Tongue (tissue), 2 donors: ENCODE results near the gene COMMD1. TPM values are rescaled to one million over a fixed set of nuclear protein-coding genes. Genes with fewer than 3 reads are reported as not detected.
"Not testable (repeated sequence)": the region's sequence is repeated elsewhere in the genome, so short reads cannot be mapped to it uniquely, and the experiment has no call there.

Source experiments
- DNase-seq: peaks from one replicate; pipeline ENCODE4 v3.0.0-alpha.2; 2015
- total RNA-seq: library from RNA; depleted of rRNA; stranded (reverse); fragments of >200 nt; gene quantifications from one replicate; pipeline ENCODE4 v1.2.3, GENCODE V29; 2014

Gene COMMD1
- total RNA-seq, 1 donor from 2014 or later = 47.3 TPM

DNA sequence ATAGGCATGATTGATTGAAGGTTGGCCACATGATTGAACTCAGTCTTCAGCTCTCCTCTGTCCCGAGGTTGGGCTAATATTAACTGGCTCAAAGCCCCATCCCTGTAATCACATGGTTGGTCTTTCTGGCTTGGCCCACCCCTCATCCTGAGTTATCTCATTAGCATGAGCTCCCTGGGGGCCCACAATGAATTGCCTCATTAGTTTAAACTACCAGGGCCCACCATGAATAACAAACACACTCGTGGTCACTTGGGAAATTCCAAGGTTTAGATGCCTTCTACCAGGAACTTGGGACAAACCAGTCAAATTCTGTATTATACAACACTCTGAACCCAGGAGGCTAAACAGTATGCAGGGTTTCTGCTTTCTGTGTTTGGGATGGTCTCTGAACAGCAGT, 168.8 kb downstream of the COMMD1 start:
- DNase-seq = no peak

DNA sequence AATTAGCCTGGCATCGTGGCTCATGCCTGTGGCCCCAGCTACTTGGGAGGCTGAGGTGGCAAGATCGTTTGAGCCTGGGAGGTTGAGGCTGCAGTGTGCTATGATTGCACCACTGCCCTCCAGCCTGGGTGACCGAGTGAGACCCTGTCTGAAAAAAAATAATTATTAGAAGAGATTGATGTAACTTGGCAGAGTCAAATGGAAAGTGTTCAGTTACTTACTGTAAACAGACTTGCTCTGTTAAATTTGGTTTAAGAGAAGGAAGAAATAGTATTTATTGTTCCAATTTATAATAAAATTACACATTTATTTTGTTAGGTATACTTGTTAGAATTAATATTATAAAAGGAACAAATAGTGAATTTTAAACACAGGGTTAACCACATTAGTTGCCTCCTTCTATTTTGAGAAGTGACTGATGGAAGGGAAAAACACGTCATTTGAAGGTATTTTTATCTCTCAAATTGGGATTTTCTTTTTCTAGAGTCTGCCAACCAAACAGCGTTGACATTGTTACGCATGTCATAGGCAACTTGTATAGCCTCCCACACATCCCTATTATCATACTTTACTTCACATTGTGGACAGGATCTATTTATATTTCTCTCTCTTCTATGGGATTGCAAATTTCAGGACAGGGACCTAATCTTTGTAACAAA, 171.6 kb downstream of the COMMD1 start:
- no peak for DNase-seq

DNA sequence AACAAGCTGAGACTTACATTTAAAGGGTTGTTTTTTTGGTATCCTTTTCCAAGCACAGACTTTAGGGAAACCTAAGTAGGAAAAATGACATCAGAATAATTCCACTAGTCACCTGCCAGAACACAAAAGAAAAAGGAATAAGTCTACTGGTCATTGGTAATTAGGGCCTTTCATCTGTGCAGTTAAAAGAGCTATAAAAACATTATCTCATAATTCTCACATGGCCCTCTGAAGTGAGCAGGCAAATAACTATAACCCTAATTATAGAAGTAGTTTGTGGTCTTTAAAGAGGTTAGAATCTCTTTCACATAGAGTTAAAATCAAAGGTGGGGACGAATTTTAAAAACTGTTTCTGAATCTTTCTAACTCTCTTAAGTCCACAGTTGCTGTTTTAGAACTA, 179.3 kb downstream of the COMMD1 start:
- no peak for DNase-seq

DNA sequence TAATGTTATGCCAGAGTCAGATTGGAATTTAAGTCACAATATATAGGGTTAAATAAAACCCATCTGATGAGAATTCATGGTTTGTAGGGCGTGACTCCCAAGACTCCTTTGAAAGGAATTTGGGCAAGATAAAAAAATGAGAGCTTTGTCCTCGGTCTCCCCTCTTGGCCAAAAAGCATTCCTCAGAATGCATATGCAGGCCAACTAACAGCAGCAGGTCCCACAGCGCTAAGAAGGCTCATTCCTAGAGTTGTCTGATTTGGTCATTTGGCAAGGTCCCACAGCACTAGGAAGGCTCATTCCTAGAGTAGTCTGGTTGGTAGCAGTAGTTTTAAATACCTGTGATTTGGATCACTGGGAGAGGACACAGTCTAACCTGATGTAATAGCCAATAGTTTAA, 184.2 kb downstream of the COMMD1 start:
- DNase-seq = no peak

DNA sequence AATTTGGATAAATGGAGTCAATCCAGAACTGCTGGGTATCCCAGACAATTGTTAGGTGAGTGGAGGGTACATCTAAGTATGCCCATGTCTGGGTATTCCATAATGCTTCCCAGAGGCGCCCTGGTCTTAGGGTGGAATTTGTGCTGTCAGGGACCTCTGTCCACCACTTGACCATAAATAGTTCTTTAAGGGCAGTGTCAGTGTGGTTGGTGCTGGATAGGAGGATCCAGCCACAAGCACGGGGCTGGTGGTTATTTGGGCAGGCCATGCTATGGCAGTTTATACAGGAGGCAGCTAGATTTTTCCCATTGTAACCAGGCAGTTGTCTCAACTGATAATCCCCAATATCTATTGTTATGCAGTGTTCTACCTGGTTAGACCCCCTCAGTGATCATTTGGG, 186.0 kb downstream of the COMMD1 start:
- DNase-seq = no peak

DNA sequence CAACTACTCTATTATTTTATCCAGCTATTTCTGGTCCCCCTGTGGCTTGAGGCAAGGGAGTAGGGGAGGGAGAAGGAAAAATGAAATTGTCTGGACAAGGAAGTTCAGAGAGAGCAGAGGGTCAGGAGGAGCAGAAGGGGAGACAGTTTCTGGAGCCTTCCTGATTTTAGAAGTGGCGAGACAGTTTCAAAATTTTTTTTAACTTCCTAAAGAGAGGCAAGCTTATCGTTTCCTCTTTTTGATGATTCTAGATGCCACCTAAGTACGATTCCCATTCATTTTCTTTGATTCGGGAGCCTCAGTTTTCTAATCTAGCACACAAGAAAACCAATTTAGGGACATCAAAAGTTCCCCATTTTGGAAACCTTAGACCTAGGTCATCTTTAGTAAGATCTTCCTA, 193.6 kb downstream of the COMMD1 start:
- DNase-seq = no peak

DNA sequence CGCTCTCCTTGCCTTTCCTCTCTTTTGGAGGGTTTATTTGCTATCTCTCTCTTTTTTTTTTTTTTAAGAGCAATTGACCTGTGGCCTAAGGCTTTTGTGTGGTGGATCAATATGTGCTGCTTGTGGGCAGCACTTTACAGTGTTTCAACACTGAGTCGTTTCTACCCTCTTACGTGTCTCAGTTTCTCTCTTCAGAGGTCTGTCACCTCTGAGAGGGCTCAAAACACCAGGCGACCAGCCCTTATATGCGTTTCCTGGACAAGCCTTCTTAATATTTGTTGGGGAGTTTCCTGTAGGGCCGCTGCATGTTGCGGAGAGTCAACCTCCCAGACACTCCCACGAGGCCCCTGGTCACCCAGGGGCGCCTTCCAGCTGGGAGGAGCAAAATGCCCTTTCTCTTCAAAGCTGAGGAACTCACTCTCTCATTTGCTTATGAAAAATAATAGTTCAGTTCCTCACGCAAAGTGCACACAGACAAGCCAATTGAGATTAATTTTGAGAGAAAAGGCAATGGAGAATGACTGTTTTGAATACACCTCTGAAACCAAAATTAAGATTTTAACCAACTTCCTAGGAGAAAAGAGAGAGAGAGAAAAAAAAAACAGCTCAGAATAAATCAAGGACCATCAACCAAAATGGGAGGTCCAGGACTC, 194.2 kb downstream of the COMMD1 start:
- no peak for DNase-seq

DNA sequence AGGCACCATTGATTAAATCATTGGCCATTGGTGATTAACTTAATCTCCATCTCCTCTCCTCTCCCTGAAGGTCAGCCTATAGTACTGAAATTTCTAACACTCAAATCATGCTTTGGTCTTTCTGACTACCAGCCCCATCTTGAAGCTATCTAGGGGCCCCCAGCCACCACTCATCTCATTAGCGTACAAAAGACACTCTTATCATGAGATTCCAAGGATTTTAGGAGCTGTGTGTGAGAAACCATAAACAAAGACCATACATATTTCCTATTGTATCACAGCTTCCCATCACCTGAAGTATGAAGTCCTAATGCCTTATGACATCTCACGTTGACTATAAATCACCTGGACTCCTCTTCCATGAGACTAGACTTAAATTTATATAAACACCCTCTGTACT, 196.4 kb downstream of the COMMD1 start:
- DNase-seq = no peak

DNA sequence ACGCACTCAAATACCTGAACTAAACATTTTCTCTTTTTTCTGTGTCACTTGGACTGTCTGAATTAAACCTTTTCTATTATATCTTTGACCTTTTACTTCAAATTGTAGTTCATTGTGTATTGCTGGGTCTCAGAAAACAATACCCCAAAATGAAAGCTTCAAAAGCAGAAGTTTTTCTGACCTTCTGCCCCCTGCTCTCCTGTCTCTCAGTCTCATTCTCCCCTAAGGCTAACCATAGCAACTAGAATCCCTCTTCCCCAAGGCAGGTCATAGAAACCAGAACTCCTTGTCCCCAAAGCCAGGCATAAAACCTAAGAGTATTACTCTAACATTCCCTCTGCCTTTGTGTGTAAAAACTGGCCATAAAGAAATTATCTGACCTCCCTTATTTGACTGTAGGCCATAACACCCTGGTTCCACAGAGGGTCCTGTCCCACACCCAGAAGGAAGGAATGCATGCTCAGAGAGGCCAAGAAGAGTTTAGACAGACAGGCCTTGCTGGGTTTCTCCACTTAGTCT, 197.0 kb downstream of the COMMD1 start:
- DNase-seq = no peak

DNA sequence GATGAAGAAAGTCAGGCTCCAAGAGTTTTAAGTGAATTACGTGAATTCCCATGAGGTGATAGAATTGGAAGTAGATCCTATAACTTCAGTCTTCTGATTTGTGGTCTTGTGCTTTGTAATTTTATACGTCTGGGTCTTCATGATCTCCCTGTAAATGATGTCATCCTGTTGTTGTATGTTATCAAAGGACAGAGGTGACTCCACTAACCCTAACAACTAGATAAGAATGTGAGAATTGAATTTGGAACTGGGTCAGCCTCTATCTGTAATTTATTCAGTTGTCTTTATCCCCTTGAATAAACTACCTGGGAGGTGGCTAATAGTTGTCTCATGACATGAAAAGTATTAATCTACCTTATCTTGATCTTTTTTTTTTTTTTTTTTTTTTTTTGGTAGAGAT, 204.1 kb downstream of the COMMD1 start:
- DNase-seq = no peak

DNA sequence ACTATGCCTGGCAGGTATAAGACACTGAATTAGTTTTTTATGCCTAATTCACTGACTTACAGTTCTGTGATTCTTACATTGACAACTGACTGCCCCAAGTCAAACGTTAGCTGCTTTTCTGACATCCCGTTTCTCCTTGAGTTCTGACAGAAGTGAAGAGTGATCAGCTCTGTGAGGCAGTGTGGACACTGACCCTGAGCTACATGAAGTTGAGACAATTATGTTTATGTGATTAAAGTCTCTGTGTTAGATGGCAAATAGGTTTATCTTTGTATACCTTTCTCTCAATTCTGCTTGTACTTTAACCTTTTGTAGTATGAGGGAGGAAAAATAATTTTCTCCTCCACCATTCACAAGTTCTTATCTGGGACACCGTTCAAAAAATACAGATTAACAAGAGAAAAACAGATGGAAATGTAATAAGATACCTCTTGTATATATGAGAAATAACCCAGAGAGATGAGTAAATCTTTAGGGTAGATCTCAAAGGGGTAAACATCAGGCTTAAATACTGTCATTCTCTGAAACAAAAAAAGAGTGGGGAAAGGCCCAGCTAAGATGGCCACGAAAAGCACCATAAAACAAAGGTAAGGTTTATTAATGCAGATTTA, 205.0 kb downstream of the COMMD1 start:
- DNase-seq = no peak

DNA sequence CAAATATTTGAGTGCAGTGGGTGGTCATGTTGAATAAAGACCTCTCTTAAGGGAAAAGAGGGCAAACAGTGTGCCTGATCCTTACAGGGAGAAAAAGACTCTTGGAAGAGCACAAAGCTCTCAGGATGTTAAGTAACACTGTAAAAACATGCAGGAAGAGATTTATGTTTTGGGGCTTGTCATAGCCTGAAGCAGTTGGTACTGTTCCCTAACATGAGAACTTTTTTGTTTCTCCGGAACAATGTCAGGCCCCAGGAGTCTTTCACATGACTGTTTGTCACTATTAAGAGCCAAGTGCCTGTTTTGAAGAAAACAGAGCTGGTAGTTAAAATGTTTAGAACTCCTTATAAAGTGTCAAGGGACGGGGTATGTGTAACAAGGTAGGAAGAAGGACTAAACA, 206.7 kb downstream of the COMMD1 start:
- peak; percentile 7 for DNase-seq

DNA sequence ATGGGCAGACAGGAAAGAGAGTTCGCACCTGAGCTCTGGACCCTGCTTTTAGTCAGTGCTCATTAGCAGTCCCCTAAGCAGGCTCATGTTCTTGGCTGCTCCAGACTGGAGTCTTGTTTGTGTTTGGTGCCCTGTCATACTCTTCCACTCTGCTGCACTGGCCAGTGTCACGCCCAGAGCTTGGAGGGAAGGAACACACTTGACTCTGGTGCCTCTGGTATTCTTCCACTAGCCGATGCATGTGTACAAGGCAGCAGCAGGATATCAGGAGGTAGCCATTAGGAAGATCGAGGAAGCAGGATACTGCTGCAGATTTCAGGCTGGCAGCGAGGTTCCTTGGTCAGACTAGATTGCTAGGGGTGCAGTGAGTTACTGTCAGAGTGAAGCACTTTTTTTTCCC, 209.1 kb downstream of the COMMD1 start:
- DNase-seq = no peak

DNA sequence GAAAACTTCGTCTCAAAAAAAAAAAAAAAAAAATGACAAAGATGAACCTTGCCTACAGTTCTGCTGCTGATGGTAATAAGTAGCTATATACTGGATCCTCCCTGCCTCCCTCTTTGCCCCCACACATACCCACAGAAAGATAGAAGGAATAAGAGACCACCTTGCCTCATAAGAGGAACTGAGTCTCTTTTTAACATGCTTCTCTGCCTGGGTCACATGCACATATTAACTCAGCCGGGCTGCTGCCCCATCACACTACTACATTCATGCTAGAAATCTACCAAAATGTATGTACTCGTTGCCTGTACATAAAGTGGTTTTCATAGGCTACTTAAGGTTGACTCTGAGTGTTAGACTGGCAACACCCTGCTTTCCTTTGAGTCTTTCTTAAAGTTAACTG, 211.5 kb downstream of the COMMD1 start:
- no peak for DNase-seq

DNA sequence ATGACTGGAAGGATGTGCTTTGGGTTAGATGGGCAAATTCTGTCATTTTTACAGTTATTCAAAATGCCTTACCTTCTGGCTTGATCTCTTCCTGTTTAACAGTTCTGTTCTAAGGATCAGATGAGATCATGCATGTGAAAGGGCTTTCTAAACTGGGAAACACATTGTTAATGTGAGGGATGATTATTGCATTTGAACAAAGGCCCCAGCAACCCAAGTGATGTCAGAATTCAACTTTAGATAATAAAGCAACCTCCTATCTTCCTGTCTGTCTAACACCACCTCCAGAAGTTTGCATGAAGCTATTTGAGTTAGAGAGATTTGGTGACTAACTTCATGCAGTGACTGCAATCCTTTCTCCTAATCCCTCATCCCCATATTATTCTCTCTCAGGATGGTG, 212.7 kb downstream of the COMMD1 start:
- DNase-seq = no peak

DNA sequence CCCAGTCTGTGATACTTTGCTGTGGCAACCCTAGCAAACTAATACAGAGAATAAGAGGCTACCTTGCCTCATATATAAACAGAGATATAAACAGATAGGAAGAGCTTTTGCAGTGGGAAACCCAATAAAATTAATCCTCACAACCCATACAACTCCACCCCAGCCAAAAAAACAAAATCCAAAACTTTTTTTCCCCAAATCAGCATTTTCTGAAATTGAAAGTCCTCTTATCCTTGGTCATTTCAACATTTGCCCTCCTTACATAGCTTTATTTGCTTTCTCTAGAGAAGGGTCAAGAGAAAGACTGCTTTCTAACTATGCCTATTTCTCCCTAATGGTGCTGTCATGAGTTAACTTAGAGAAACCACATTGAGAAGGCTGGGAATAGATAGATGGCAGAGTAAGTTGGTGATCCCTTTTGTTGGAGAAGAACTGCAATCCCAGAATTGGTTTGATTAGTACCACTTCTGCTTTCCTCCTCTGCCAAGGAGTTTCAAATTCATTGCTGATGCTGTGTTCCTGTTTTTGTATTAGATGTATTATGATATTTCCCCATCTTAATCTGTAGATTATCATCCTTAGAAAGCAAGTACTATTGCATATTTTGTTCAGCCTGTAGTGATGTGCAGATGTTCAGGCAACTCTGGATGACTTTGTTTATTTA, 214.0 kb downstream of the COMMD1 start:
- no peak for DNase-seq

DNA sequence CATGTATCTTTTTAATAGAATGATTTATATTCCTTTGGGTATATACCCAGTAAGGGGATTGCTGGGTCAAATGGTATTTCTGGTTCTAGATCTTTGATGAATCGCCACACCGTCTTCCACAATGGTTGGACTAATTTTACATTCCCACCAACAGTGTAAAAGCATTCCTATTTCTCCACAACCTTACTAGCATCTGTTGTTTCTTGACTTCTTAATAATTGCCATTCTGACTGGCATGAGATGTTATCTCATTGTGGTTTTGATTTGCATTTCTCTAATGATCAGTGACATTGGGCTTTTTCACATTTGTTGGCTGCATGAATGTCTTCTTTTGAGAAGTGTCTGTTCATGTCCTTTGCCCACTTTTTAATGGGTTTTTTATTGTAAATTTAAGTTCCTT, 220.8 kb downstream of the COMMD1 start:
- not testable (repeated sequence) for DNase-seq

DNA sequence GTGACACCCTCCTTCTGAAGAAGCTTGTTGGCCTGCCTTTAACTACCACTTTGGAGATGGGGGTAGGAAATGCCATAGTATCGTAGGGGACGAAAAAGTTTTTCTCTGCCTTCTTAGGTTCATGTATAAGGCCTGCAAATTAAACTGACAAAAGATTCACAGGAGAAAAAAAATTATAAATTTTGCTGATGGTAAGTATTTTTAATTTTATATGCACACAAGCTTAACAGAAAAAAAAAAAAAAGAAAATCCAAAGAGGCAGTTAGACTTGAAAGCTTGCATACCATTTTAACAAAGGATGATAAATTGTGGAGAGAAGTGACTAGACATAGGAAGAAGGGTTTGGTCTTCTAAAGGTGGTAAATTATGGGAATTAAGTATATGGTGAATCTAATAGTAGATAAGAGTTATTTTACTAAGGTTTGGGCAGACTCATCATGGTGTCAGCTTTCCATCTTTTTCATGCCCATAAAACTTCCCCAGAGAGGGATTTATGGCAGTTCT, 227.9 kb downstream of the COMMD1 start:
- DNase-seq = no peak

DNA sequence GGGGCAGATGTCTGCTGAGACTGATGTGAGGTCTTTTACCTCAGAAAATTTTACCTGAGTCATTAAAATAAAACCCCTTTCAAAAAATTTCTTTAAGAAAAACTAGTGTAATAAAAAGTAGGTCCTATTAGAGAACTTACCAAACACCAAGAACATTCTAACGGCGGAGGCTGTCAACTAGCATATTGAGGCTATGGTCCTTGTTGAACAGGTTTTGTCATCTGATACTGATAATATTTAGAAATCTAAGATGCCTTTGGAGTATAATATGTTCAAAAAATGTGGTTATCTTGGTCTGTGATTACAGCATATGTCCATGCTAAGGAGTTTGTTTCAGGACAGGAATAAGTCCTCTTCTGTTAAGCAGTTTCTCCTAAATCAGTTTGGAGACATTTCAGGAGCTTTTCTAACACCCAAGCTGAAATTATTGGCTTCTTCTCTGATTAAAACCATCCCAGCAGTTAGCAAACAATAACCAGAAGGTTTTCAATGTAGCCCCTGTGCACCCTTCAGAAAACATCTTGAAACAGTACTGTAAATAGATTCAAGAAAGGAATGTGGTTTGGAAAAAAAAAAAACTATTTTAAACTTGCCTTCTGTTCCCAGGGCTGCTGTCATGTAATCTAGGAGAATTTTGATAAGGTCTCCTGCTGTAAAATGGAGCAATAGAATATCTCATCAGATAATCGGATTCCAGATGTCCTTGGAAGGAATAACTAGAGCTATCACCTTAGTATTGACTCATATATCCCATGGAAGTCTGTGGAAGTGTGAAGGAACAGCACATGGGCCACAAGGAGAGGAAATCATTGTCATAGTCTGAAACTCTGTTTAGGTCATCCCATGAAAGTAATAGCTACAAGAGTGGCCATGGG, 231.7 kb downstream of the COMMD1 start:
- peak; percentile 29 for DNase-seq

DNA sequence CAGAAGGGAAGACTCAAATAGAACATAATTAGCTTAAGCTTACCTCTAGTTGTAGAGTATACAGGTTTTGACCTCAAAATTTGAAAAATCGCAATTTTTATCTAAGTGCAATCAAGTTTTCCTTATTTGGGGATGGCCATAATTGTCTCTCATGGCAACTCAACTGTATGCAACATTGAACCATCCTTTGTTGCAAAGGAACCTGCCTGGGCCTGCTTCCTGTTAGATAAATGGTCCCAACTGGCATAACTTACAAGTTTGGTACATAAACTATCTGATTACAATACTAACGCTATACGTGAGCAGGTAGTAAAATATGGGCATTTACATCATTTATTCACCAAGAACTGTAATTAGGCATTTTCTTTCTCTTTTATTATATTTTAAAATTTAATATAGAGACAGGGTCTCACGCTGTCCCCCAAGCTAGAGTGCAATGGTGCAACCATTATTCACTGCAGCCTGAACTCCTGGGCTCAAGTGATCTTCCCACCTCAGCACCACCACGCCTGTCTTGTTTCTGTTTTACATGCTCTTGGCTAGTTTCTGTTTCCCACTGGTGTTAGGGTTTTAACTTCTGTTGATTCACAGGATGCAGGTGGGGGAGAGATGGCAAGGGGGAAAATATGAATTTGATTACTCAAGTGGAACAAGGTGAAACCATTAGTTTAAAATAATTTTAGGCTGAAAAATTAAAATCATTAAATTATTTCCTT, 235.1 kb downstream of the COMMD1 start:
- DNase-seq = no peak

DNA sequence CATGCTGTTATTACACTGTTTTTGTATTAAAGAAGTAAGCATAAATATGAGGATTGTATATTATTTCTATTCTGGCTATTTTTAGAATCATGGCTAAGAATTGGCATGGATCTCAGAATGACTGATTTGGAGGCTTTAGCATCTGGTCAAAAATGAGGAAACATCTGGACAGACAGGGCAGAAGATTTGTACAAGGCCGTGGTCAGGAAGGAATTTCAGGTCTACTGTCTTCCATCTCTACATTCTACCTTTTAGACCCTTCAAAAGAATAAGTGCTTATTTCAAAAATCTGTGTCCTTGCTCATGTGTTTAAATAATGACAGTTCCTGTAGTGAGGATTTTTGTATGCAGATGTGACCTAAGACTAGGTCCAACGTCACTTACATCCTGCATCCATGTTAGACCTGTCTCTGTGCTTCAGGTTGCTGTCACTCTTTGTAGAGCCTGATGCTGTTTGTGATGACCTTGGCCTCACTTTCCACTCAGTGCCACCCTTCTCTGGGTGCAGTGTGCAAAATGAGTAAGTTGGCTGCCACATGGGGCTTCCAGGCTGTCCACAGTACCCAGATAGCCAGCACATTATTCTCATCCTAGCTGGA, 235.8 kb downstream of the COMMD1 start:
- DNase-seq = no peak
